LoVo (cell line): ENCODE results near the gene PTGR3.

Experiments
- DNase-seq: peaks from one replicate; pipeline ENCODE4 v3.0.0-alpha.2; 2016; ENCODE audit warnings: low spot score

Gene PTGR3

DNA sequence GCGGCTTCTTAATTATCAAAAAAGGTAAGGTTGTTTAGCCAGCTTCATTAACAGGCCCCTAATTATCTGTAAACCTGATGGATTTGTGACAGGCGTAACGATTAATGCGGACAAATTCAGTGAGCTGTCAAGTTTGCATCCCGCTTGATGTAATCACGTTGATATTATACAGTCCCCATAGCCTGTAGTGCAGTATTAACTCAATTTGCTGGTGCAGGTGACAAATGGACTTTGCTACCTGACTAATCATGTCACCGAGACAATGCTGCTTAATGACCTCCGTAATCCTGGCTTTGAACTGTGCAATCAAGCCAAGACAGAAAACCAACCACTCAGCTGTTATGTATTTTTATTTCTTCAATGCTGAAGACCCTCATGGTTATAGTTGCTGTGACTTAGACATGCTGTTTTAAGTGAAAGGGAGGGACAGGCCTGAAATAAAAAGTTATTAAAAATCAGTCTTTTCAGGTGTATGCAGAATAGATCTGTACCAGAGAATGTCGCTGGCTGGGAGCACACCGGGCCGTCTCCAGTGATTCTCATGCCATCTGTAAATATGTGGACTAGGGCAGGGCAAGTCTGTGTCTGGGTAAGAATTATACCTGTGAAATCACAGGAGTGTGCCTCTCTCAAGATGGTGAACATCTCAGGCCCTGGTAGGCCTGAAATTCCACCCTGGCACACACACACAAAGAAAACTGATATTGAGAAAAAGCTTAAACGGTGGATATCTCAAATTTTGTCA lies 6.0 kb upstream of the PTGR3 start:
- peak; percentile 67 for DNase-seq

GRCh38 chr18:75214332-75214690 lies 5.4 kb upstream of the PTGR3 start:
- no peak for DNase-seq

DNA sequence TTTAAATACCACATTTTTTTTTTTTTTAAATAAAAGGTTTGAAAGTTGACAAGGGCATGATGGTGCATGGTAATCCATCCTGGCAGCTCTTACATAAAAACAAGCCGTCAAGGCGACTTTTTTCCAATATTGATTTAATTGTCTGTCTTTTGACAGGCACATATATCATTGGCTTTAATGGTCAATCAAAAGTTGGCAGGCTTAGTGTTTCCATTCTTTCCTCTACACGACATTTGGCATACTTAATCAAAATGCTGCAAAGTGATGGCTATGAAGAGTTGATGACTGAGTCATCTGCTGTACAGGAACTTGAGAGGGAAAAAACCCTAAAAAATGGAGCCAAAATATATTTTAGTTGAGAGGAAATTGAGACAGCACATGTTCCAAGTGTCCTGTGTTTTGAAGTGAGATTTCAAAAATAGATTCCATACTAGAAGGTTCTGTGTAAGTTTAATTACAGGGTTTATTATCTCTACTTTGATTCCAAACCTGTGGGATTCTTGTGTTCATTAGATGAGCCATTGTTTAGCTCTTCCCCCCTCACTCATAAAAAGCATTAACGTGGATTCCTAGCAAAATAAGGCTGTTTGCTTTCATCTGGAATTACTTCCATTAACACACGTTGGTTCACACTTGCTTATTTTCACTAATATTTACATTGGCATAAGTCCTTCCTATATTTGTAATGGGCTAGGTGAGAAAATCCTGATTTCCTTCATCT lies 4.8 kb upstream of the PTGR3 start:
- DNase-seq, result no peak

DNA sequence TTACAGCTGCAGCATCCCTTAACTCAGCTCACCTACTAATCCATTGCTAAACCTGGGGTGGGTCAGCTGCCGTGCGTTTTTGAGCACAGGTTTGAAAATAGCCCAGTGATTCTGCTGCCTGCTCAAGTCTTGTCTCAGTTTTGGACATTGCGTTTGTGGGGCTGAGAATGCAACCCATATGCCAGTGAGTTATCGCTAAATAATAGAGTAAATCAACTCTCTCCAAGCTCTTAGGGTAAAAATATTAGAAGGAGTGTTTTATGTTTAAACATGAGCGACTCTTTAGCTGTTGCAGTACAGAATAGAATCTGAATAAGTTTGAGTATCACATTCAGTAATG lies 3.8 kb upstream of the PTGR3 start:
- no peak for DNase-seq

- DNase-seq, result no peak
Observed at GRCh38 chr18:75211953-75212750, 3.2 kb upstream of the PTGR3 start.

- no peak for DNase-seq
Observed at GRCh38 chr18:75211626-75211952, 2.6 kb upstream of the PTGR3 start.

GRCh38 chr18:75211002-75211621 lies 2.2 kb upstream of the PTGR3 start:
- no peak for DNase-seq

DNA sequence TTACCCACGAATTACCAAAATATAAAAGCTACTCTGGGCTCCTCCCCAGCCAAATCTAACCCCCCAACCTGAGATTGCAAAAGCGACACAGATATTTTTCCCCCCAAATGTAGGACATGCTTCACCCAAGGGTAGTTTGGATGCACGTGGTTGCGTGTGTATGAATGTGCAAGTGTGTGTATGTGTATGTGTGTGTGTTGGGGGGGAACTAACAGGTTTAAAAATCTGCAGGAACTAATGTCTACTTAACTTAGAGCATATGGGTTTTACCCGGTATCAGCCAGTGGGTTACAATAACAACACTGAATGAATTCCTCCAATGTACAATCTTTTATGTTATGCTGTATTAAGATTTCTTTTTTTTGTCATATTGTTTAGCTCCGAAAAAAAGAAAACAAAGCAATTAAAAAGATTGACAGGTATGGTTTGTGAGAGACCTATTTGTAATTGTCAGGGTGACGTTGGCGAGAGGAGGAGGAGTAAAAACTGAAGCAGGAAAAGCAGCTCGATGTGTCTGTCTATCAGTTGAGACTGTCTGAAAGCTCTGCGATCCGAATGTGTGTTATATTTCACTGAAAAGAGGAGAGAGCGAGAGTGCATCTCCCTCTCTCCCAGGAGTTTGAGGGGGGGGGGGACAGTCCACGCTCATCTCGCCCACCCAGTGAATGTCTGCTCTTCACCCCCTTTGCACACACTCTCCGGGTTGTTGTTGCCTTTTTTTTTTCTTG lies 1.5 kb upstream of the PTGR3 start, which contains the start of gene TSHZ1:
TSS of gene TSHZ1 (plus strand) at position 524 of the 728 bp plus-strand sequence. CDS start 1,080 bp downstream, outside the sequence.
- peak; percentile 79 for DNase-seq

GRCh38 chr18:75209951-75210258 lies 966 bp upstream of the PTGR3 start:
- DNase-seq, result no peak

DNA sequence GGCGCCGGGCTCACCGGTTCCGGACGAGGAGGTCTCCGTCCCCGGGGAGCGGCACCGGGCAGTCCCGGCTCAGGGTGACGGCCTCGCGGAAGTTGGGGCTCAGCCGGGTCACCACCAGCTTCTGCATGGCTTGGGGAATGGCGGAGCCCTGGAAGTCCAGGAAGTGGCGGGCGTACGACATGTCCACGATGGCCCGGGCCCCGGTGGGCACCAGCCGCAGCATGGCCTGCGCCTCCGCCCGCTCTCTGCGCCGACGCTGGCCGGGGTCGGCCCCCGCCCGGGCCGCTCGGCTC lies 157 bp downstream of the PTGR3 start:
- peak; percentile 35 for DNase-seq

DNA sequence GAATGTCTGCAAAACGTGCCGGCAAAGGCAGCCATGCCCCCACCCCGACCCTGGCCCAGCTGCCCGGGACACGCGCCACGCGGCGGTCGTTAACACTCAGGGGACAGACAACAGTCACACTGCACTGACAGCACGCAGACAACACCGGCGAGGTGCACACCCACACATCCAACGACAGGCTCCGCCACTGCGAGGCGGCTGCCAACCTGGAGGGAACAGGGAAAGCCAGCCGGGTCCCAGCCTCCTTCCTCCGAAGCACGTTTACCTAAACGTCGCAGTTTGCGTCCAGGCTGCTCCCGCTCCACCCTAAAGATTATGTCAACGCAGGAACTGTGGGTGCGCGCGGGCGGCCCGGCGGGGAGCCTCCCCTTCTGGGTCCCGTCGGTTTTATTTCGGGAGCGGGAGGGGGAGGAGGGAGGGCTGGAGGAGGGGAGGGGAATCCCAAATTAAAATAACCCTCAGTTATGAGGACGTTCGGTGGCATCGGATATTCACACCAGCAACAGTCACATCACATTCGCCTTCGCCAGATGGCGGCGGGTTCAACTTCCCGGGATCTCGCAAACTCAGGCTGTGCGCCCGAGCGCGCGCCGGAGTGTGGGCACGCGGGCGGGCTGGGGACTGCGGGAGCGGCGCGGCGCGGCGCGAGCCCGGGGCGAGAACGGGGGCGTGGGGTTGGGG lies 644 bp downstream of the PTGR3 start:
- peak; percentile 41 for DNase-seq

GRCh38 chr18:75207310-75208154 lies 1.4 kb downstream of the PTGR3 start:
- no peak for DNase-seq

GRCh38 chr18:75206452-75207309 lies 2.3 kb downstream of the PTGR3 start:
- DNase-seq, result no peak

GRCh38 chr18:75205514-75206132 lies 3.3 kb downstream of the PTGR3 start:
- DNase-seq, result no peak

- no peak for DNase-seq
Observed at GRCh38 chr18:75204732-75205513, 4.0 kb downstream of the PTGR3 start.

GRCh38 chr18:75204269-75204731 lies 4.6 kb downstream of the PTGR3 start:
- no peak for DNase-seq

GRCh38 chr18:75203416-75204268 lies 5.3 kb downstream of the PTGR3 start:
- DNase-seq, result no peak
